ENCODE results near the gene ACLY.

DNA sequence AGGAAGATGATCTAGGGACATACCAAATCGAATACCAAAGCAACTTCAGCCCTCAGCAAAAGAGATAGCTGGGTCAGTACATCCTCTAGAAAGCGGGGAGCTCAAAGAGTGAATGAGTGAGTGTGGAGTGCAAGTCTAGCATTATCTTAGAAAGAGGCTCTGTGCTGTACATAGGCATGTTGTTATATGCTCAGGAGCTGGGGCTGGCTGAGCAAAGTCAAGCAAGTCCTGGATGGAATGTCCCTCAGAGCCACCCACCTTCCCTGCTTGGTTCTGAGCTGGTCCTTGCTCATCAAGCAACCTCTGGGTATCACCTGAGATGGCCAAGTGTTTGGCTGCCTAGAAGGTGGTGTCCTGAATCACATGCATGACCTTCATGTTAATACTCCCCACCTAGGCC lies 48.7 kb downstream of the ACLY start:
- TF ChIP-seq, protein P1, sequence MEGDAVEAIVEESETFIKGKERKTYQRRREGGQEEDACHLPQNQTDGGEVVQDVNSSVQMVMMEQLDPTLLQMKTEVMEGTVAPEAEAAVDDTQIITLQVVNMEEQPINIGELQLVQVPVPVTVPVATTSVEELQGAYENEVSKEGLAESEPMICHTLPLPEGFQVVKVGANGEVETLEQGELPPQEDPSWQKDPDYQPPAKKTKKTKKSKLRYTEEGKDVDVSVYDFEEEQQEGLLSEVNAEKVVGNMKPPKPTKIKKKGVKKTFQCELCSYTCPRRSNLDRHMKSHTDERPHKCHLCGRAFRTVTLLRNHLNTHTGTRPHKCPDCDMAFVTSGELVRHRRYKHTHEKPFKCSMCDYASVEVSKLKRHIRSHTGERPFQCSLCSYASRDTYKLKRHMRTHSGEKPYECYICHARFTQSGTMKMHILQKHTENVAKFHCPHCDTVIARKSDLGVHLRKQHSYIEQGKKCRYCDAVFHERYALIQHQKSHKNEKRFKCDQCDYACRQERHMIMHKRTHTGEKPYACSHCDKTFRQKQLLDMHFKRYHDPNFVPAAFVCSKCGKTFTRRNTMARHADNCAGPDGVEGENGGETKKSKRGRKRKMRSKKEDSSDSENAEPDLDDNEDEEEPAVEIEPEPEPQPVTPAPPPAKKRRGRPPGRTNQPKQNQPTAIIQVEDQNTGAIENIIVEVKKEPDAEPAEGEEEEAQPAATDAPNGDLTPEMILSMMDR (conservative IDR thresholded peaks at IDR 0.05 in 1 of 2, IDR thresholded peaks at IDR 0.05 in 1 of 2; ENCODE audit: extremely low read depth in 1 of 2, insufficient read depth in 1 of 2, low read depth in 1 of 2, low read length in 2 of 2) = no peak
- TF ChIP-seq EZH2 (IDR thresholded peaks at IDR 0.05; ENCODE audit: borderline replicate concordance, low read length) = no peak

All from mammary epithelial cell (primary cell).